H1 (cell line): ENCODE results near the gene RBM26. TPM values are rescaled to one million over a fixed set of nuclear protein-coding genes. Genes with fewer than 3 reads are reported as not detected.

Experiments
- CTCF ChIA-PET: fragments of 300-600 bp; sonication (Branson Sonifier 250); formaldehyde crosslinking; loops from one replicate; lab custom pipeline; 2021; ENCODE audit not compliant: partially characterized antibody; lab: Charles Lee
- POLR2A ChIA-PET: fragments of 300-600 bp; sonication (Branson Sonifier 250); formaldehyde crosslinking; loops from one replicate; lab custom pipeline; 2021; ENCODE audit warnings: inconsistent platforms; ENCODE audit not compliant: partially characterized antibody; lab: Charles Lee
- DNase-seq, 2 experiments: peaks; one replicate each; pipeline versions ENCODE4 v3.0.0 to v3.0.0-alpha.2; 2010 to 2022; ENCODE audit warnings: low spot score in 2 of 2, low read depth in 1 of 2, mixed read lengths in 1 of 2
- FAIRE-seq: peaks from 2 replicates; lab custom pipeline; 2011; peaks lifted over from hg19 to GRCh38; lab: Jason Lieb, UNC
- H2AFZ ChIP-seq: 2 replicates; pipeline ENCODE4 v1.8.1; 2012; ENCODE audit warnings: low read length, inconsistent platforms
- H2AK5ac ChIP-seq: 2 replicates; pipeline ENCODE4 v1.6.1; 2013; ENCODE audit warnings: low read depth, low read length
- H2BK120ac ChIP-seq: replicated peaks from 2 replicates; pipeline ENCODE3; 2013; ENCODE audit warnings: low read depth, low read length, inconsistent platforms
- H2BK12ac ChIP-seq: 2 replicates; pipeline ENCODE4 v1.6.1; 2013; ENCODE audit warnings: low read depth, low read length
- H2BK15ac ChIP-seq: 2 replicates; pipeline ENCODE4 v1.6.1; 2013; ENCODE audit warnings: low read length
- H2BK20ac ChIP-seq: 2 replicates; pipeline ENCODE4 v1.6.1; 2013; ENCODE audit warnings: low read length
- H2BK5ac ChIP-seq: 2 replicates; pipeline ENCODE4 v1.6.1; 2013; ENCODE audit warnings: low read depth, low read length
- H3K14ac ChIP-seq: 2 replicates; pipeline ENCODE4 v1.6.1; 2013; ENCODE audit warnings: inconsistent platforms; ENCODE audit not compliant: insufficient read length
- H3K18ac ChIP-seq: 2 replicates; pipeline ENCODE4 v1.6.1; 2013; ENCODE audit warnings: low read length; ENCODE audit errors: extremely low read depth
- H3K23ac ChIP-seq: 2 replicates; pipeline ENCODE4 v1.6.1; 2013; ENCODE audit warnings: inconsistent platforms; ENCODE audit not compliant: insufficient read length
- H3K23me2 ChIP-seq: 2 replicates; pipeline ENCODE4 v1.6.1; 2013; ENCODE audit warnings: low read depth, low read length
- H3K27ac ChIP-seq: 2 replicates; pipeline ENCODE4 v1.6.1; 2011; ENCODE audit warnings: low read depth, low read length, inconsistent platforms
- H3K27me3 ChIP-seq, 4 experiments: replicated peaks in 1 of 4; 1 replicate in 1 of 4; 2 replicates in 3 of 4; pipeline versions ENCODE4 v1.6.1 to v1.8.1; 2011 to 2013; ENCODE audit warnings: low read length in 3 of 4, mild to moderate bottlenecking in 3 of 4, inconsistent platforms in 2 of 4, mixed read lengths in 2 of 4, moderate library complexity in 1 of 4; ENCODE audit not compliant: control insufficient read depth in 3 of 4, insufficient read depth in 3 of 4; ENCODE audit errors: extremely low read depth in 1 of 4
- H3K36me3 ChIP-seq, 4 experiments: 2 replicates each; pipeline versions ENCODE4 v1.6.1 to v1.8.1; 2011 to 2013; ENCODE audit warnings: mild to moderate bottlenecking in 4 of 4, low read length in 3 of 4, moderate library complexity in 2 of 4, control low read depth in 1 of 4, inconsistent platforms in 1 of 4; ENCODE audit not compliant: insufficient read depth in 4 of 4, control insufficient read depth in 2 of 4
- H3K4ac ChIP-seq: replicated peaks from 2 replicates; pipeline ENCODE3; 2013; ENCODE audit warnings: low read length, low read depth, mixed read lengths, inconsistent platforms; ENCODE audit not compliant: insufficient read length
- H3K4me1 ChIP-seq, 4 experiments: replicated peaks in 1 of 4; 1 replicate in 1 of 4; 2 replicates in 3 of 4; pipeline versions ENCODE4 v1.6.1 to v1.8.1; 2011 to 2013; ENCODE audit warnings: low read length in 3 of 4, inconsistent platforms in 2 of 4, mixed read lengths in 1 of 4; ENCODE audit not compliant: insufficient read depth in 4 of 4, control insufficient read depth in 3 of 4
- H3K4me2 ChIP-seq, 2 experiments: 2 replicates each; pipeline versions ENCODE4 v1.6.1 to v1.8.1; 2011 to 2013; ENCODE audit warnings: low read depth in 2 of 2, low read length in 2 of 2, control low read depth in 1 of 2, inconsistent platforms in 1 of 2, mild to moderate bottlenecking in 1 of 2; ENCODE audit not compliant: insufficient read depth in 1 of 2
- H3K4me3 ChIP-seq, 4 experiments: fragments of 200-600, 300-600 bp in 1 of 4; sonication (generic), shearing (Covaris generic), sonication (Bioruptor Twin) in 1 of 4; 2 replicates each; pipeline versions ENCODE4 v1.5.1 to v1.8.1; 2011 to 2016; ENCODE audit warnings: low read length in 4 of 4, low read depth in 3 of 4, control low read depth in 2 of 4, inconsistent platforms in 2 of 4, mild to moderate bottlenecking in 2 of 4, mixed read lengths in 1 of 4, moderate library complexity in 1 of 4; ENCODE audit not compliant: insufficient read depth in 2 of 4; ENCODE audit errors: extremely low read depth in 1 of 4
- H3K56ac ChIP-seq: replicated peaks from 2 replicates; pipeline ENCODE3; 2013; ENCODE audit warnings: low read depth, mild to moderate bottlenecking, mixed read lengths, low read length, inconsistent platforms; ENCODE audit not compliant: insufficient read length
- H3K79me1 ChIP-seq: 2 replicates; pipeline ENCODE4 v1.6.1; 2013; ENCODE audit warnings: low read depth, low read length, control low read depth
- H3K79me2 ChIP-seq, 2 experiments: 2 replicates each; pipeline versions ENCODE4 v1.6.1 to v1.8.1; 2012 to 2013; ENCODE audit warnings: low read length in 2 of 2, mild to moderate bottlenecking in 2 of 2, inconsistent platforms in 1 of 2; ENCODE audit not compliant: insufficient read depth in 2 of 2, control insufficient read depth in 1 of 2
- H3K9ac ChIP-seq, 4 experiments: replicated peaks in 1 of 4; 1 replicate in 1 of 4; 2 replicates in 3 of 4; pipeline versions ENCODE4 v1.6.1 to v1.8.1; 2011 to 2013; ENCODE audit warnings: low read depth in 3 of 4, low read length in 3 of 4, control low read depth in 2 of 4, mild to moderate bottlenecking in 2 of 4, moderate library complexity in 2 of 4, inconsistent platforms in 1 of 4; ENCODE audit errors: extremely low read depth in 1 of 4
- H3K9me3 ChIP-seq, 2 experiments: 2 replicates each; pipeline versions ENCODE4 v1.6.1 to v1.8.1; 2012 to 2013; ENCODE audit warnings: mild to moderate bottlenecking in 2 of 2, moderate library complexity in 2 of 2, control low read depth in 1 of 2, inconsistent platforms in 1 of 2, low read depth in 1 of 2, low read length in 1 of 2, mixed read lengths in 1 of 2; ENCODE audit not compliant: insufficient read depth in 2 of 2
- H4K20me1 ChIP-seq, 2 experiments: replicated peaks in 1 of 2; 2 replicates each; pipeline versions ENCODE3 to v1.8.1; 2011 to 2013; ENCODE audit warnings: inconsistent platforms in 2 of 2, low read length in 2 of 2, mild to moderate bottlenecking in 1 of 2; ENCODE audit not compliant: insufficient read depth in 2 of 2, control insufficient read depth in 1 of 2
- H4K5ac ChIP-seq: 2 replicates; pipeline ENCODE4 v1.6.1; 2013; ENCODE audit warnings: low read length, low read depth, mixed read lengths, inconsistent platforms; ENCODE audit not compliant: insufficient read length
- H4K8ac ChIP-seq: 2 replicates; pipeline ENCODE4 v1.8.0; 2013; ENCODE audit warnings: mild to moderate bottlenecking, moderate library complexity, low read length, inconsistent platforms; ENCODE audit not compliant: insufficient read depth; ENCODE audit errors: extremely low read depth
- H4K91ac ChIP-seq: replicated peaks from 2 replicates; pipeline ENCODE3; 2013; ENCODE audit warnings: low read length, mixed read lengths, inconsistent platforms; ENCODE audit not compliant: insufficient read length
- ASH2L ChIP-seq: fragments of 200-600, 300-600 bp; sonication (generic); IDR thresholded peaks from one replicate; pipeline ENCODE4 v1.7.1; 2017; ENCODE audit warnings: low read length
- BCL11A ChIP-seq, 2 experiments: IDR thresholded peaks; one replicate each; pipeline ENCODE4 v1.6.1; 2011; ENCODE audit warnings: low read depth in 2 of 2, low read length in 2 of 2, mild to moderate bottlenecking in 2 of 2
- FOSL1 ChIP-seq: IDR thresholded peaks from 2 replicates; pipeline ENCODE4 v1.6.1; 2011; ENCODE audit warnings: mild to moderate bottlenecking, low read depth, low read length, moderate library complexity; ENCODE audit not compliant: insufficient read depth
- HDAC2 ChIP-seq, 2 experiments: fragments of 300-600 bp in 1 of 2; sonication (generic) in 1 of 2; IDR thresholded peaks; 2 replicates each; pipeline ENCODE4 v1.6.1; 2011 to 2012; ENCODE audit warnings: low read depth in 2 of 2, low read length in 2 of 2, mild to moderate bottlenecking in 2 of 2, moderate library complexity in 2 of 2, borderline replicate concordance in 1 of 2, inconsistent platforms in 1 of 2
- JUN ChIP-seq: IDR thresholded peaks from 2 replicates; pipeline ENCODE4 v1.6.1; 2011; ENCODE audit warnings: low read depth, mild to moderate bottlenecking, improper control_type of control experiment, low read length
- NANOG ChIP-seq: IDR thresholded peaks from 2 replicates; pipeline ENCODE4 v1.6.1; 2011; ENCODE audit warnings: low read length, low read depth, mild to moderate bottlenecking, inconsistent platforms; ENCODE audit not compliant: insufficient read depth, poor library complexity, severe bottlenecking
- PHF8 ChIP-seq: fragments of 200-600 bp; sonication (generic); conservative IDR thresholded peaks from 2 replicates; pipeline ENCODE4 v1.7.1; 2012; ENCODE audit warnings: low read depth, mild to moderate bottlenecking, inconsistent platforms, low read length, moderate library complexity
- RNF2 ChIP-seq: fragments of 200-900, 300-1000 bp; sonication (generic); IDR thresholded peaks from 2 replicates; pipeline ENCODE4 v1.7.1; 2016; ENCODE audit warnings: borderline replicate concordance, low read depth, mild to moderate bottlenecking, antibody characterized with exemption, low read length; ENCODE audit not compliant: poor library complexity, severe bottlenecking; ENCODE audit errors: missing control alignments
- SP1 ChIP-seq: IDR thresholded peaks from 2 replicates; pipeline ENCODE4 v1.6.1; 2011; ENCODE audit warnings: low read depth, low read length
- SP2 ChIP-seq: IDR thresholded peaks from 2 replicates; pipeline ENCODE4 v1.6.1; 2012; ENCODE audit warnings: mild to moderate bottlenecking, low read length, inconsistent platforms
- YY1 ChIP-seq: IDR thresholded peaks from 2 replicates; pipeline ENCODE4 v1.6.1; 2011; ENCODE audit warnings: low read depth, mild to moderate bottlenecking, low read length
- WGBS, 2 experiments: shearing (Covaris generic) in 1 of 2; methylation state at CpG; one replicate each; pipeline versions ENCODE4 v1.1.6 to v1.1.7; 2013 to 2015; ENCODE audit warnings: low lambda C conversion rate in 2 of 2, mixed read lengths in 2 of 2, inconsistent platforms in 1 of 2, low coverage in 1 of 2, missing lambda C conversion rate in 1 of 2; ENCODE audit not compliant: insufficient replicate concordance in 2 of 2, insufficient coverage in 1 of 2, insufficient read length in 1 of 2; ENCODE audit errors: extremely low coverage in 1 of 2, missing lambda C conversion rate in 1 of 2; 5-methylcytosine and 5-hydroxymethylcytosine counted together
- polyA plus RNA-seq, 7 experiments: library from polyadenylated mRNA; depleted of rRNA in 3 of 7; stranded (reverse) in 5 of 7; unstranded in 2 of 7; fragments of >200 nt in 5 of 7; fragments of 200-250 nt in 2 of 7; gene quantifications; 1 replicate in 5 of 7; 2 replicates in 1 of 7; 4 replicates in 1 of 7; pipeline versions ENCODE4 v1.2.1 to v1.2.3, GENCODE V29; 2011 to 2013; ENCODE audit warnings: missing spikeins in 2 of 7, mixed read lengths in 2 of 7
- total RNA-seq: library from RNA; stranded (reverse); fragmentation: NEBNext Ultra II Directional; extraction: Animal tissue kit (Norgen Biotek cat#: 25700); gene quantifications from 2 replicates; pipeline ENCODE4 v1.2.1, GENCODE V29; 2021

The RBM26 gene
- total and polyA plus RNA-seq, 2 of the 8 experiments (the other 6 are each of a cell fraction or from before 2014, with no cell fraction given), result 20.3 to 65.5 TPM

- Histone ChIP-seq H2BK5ac (no peak overlapping the region), H4K8ac (no peak overlapping the region), H2BK20ac (no peak overlapping the region), H3K79me2 (peaks cover 26 to 93% of the 10 kb centered on the region in 2 experiments), H3K27me3 (no peaks in the 10 kb centered on the region), H3K4me1 (peaks cover 0 to 4% (median 0%) of the 10 kb centered on the region in 4 experiments; a peak in 1 of 7 replicates), H3K4me3 (no peak overlapping the region), H2AK5ac (no peak overlapping the region), H4K91ac (no peak overlapping the region), H3K27ac (no peak overlapping the region), H3K18ac (no peak overlapping the region), H3K79me1 (peaks cover 8% of the 10 kb centered on the region), H4K5ac (no peak overlapping the region), H3K36me3 (peaks cover 0 to 33% (median 7%) of the 10 kb centered on the region in 4 experiments; a peak in 4 of 8 replicates), H2BK120ac (no peak overlapping the region), H3K56ac (no peak overlapping the region), H3K23ac (no peak overlapping the region), H2AFZ (no peak overlapping the region), H3K4ac (no peak overlapping the region), H3K9ac (no peak overlapping the region), H3K23me2 (no peaks in the 10 kb centered on the region), H3K9me3 (peaks cover 0 to 10% of the 10 kb centered on the region in 2 experiments; a peak in 1 of 4 replicates), H2BK15ac (no peak overlapping the region), H2BK12ac (no peak overlapping the region), H3K4me2 (no peak overlapping the region), H4K20me1 (peaks cover 10 to 11% of the 10 kb centered on the region in 2 experiments), H3K14ac (no peak overlapping the region)
- DNase-seq (no peak), FAIRE-seq (no peak)
- ChIA-PET POLR2A (interaction anchor here (1.7 to 2.6 kb wide), 2 partner anchors 10 to 12 kb away, joined by 5 to 8 read pairs; partner anchors contain the start of gene RBM26), CTCF (interaction anchor here (0.6 to 3.5 kb wide), 7 partner anchors 10 to 1116 kb away, joined by 3 to 14 read pairs (median 3); no protein-coding TSS in a partner anchor)
- WGBS, 2 experiments, result 89% methylated on average over 6 of the region's 6 CpGs; no CpG with 5 or more reads in 1 of the 2 experiments
- TF ChIP-seq BCL11A (IDR thresholded peaks at IDR 0.05; ENCODE audit: low read depth in 2 of 2, low read length in 2 of 2) (no peak), HDAC2 (IDR thresholded peaks at IDR 0.05; ENCODE audit: borderline replicate concordance in 1 of 2, low read depth in 2 of 2, low read length in 2 of 2) (no peak), SP2 (no peak), NANOG (no peak), YY1 (no peak), ASH2L (no peak), PHF8 (no peak), RNF2 (no peak), JUN (no peak), FOSL1 (no peak), SP1 (no peak)
These were observed 13.0 kb downstream of the RBM26 start for GRCh38 chr13:79392882-79393563.
